Measurements from ENCODE around the gene FBXL2. TPM values are rescaled to one million over a fixed set of nuclear protein-coding genes. Genes with fewer than 3 reads are reported as not detected.

Gene FBXL2
- total and polyA plus RNA-seq, 3 donors from 2014 or later, result 24.8 to 55.7 (median 38.3) TPM

DNA sequence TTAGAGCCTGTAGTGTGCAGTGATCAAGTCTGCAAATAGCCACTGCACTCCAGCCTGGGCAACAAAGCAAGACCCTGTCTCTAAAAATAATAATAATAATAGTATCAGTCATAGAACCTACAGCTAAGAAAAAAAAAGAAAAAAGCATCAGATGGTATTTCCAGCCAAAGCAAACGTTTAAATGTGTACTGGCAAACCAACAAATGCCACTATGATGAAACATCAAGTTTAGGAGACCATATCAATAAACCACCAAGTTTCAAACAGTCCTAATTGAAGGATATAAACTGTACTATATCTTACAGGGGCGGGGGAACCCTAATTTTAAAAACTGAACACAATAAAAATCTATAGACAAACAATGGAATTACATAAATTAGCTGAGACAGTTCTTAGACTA, 156.6 kb downstream of the FBXL2 start:
- intact Hi-C loops (cut with DNase I; ENCODE audit: low total_unique reads), result no loop called here
- Histone ChIP-seq H3K4me3 (no peak overlapping the region), H3K36me3 (ENCODE audit: low read depth, missing control alignments) (no peaks in the 10 kb centered on the region), H3K4me1 (peaks cover 28% of the 10 kb centered on the region), H3K27me3 (no peaks in the 10 kb centered on the region), H3K9me3 (no peaks in the 10 kb centered on the region), H3K27ac (no peak overlapping the region)
- WGBS, 2 donors, result 66 to 67% methylated on average over 2 of the region's 2 CpGs
- no peak for DNase-seq
- TF ChIP-seq, protein P1, sequence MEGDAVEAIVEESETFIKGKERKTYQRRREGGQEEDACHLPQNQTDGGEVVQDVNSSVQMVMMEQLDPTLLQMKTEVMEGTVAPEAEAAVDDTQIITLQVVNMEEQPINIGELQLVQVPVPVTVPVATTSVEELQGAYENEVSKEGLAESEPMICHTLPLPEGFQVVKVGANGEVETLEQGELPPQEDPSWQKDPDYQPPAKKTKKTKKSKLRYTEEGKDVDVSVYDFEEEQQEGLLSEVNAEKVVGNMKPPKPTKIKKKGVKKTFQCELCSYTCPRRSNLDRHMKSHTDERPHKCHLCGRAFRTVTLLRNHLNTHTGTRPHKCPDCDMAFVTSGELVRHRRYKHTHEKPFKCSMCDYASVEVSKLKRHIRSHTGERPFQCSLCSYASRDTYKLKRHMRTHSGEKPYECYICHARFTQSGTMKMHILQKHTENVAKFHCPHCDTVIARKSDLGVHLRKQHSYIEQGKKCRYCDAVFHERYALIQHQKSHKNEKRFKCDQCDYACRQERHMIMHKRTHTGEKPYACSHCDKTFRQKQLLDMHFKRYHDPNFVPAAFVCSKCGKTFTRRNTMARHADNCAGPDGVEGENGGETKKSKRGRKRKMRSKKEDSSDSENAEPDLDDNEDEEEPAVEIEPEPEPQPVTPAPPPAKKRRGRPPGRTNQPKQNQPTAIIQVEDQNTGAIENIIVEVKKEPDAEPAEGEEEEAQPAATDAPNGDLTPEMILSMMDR (IDR thresholded peaks at IDR 0.05), result no peak
- TF ChIP-seq POLR2A (IDR thresholded peaks at IDR 0.05), result no peak

Small RNAs within 50 kb of the gene (small RNA-seq; reads per million reads assigned to genes)
- 0 reads per million in 2 donors for gene RNU7-110P

Other genes starting within 250 kb of the FBXL2 start
- 10 to 100 TPM; 44.3 to 61.6 TPM for gene GLB1, start 180.3 kb upstream of the FBXL2 start, total RNA-seq
- 43.7 TPM for gene GLB1, start 180.3 kb upstream of the FBXL2 start, polyA plus RNA-seq (ENCODE audit: insufficient read depth, low read depth, low replicate concordance)
- 1 to 10 TPM; 6.5 to 7.9 TPM for gene TMPPE, start 180.3 kb upstream of the FBXL2 start, total RNA-seq
- gene TMPPE, start 180.3 kb upstream of the FBXL2 start, polyA plus RNA-seq (ENCODE audit: insufficient read depth, low read depth, low replicate concordance), result 0.82 TPM
- gene CRTAP, start 163.4 kb upstream of the FBXL2 start, total RNA-seq, result 100 to 1,000 TPM in 1 of 2 donors, 10 to 100 TPM in 1; 70.2 to 123 TPM
- gene CRTAP, start 163.4 kb upstream of the FBXL2 start, polyA plus RNA-seq (ENCODE audit: insufficient read depth, low read depth, low replicate concordance), result 151 TPM
- gene SUSD5, start 58.6 kb upstream of the FBXL2 start, total RNA-seq, result 1 to 10 TPM; 5.6 to 7.7 TPM
- 4.9 TPM for gene SUSD5, start 58.6 kb upstream of the FBXL2 start, polyA plus RNA-seq (ENCODE audit: insufficient read depth, low read depth, low replicate concordance)
- gene UBP1, start 163.0 kb downstream of the FBXL2 start, total RNA-seq, result 100 to 1,000 TPM in 1 of 2 donors, 10 to 100 TPM in 1; 93.2 to 108 TPM
- gene UBP1, start 163.0 kb downstream of the FBXL2 start, polyA plus RNA-seq (ENCODE audit: insufficient read depth, low read depth, low replicate concordance), result 53.9 TPM

All from testis (tissue), 3 donors.